Superior temporal gyrus (tissue), 1 donor: ENCODE data around the gene CCDC57.

Source experiments
- DNase-seq: peaks from one replicate; pipeline ENCODE4 v3.0.0-alpha.2; 2016; ENCODE audit errors: extremely low spot score

The CCDC57 gene

DNA sequence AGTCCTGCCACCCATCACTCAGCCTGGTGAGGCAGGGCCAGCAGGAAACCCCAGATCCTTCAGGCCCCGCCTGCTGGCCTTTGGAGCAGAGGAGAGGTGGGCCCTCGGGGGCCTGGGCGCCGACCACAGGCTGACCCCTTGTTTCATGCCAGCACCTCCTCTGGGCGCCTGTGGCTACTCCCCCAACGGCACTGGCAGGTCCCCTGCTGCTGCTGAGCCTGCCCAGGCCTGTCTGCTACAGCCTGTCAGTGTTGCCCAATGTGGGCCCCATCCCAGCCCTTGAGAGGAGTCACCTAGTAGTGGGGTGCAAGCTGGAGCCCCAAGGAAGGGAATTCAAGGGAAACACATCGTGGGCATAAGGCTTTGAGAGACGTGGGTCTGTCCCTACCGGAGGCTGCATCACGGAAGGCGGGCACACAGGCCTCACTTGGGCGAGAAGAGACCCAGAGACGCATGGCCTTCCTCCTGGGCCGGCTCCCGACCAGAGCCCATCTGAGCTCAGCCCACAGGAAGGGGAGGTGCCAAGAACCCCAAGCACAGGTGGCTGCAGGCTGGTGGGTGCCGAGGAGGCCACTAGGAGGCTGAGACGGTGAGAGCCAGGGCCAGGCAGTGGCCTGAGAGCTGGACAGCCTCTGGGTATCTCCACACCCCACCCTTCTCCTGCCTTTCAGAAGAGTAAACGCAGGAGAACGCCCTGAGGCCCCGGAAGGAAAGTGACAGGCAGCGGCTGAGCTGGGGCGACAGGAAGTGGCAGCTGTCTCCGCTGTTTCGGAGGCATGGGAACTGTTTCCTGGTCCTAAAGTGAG, 106.6 kb downstream of the CCDC57 start:
- DNase-seq = no peak

DNA sequence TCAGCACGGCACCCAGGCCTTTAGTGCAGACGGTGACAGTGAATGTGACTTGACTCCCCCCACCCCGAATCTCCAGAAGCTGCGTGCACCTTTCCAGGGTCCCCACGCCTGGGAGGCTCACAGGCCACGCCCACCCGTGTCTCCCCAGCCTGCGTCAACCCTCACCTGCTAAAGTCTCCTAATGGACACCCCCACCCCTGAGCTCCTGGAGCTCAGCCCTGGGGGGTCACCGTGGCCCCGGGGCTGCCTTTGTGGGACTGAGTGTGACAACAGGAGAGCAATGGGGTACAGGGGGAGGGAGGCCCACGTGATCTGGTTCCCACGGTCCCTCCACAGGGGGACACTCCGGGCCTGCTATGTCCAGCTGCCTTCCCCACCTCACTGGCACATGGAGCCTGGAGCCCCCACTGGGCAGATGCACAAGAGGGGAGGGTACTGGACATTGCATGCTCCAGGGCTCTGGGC, 107.2 kb downstream of the CCDC57 start:
- no peak for DNase-seq

DNA sequence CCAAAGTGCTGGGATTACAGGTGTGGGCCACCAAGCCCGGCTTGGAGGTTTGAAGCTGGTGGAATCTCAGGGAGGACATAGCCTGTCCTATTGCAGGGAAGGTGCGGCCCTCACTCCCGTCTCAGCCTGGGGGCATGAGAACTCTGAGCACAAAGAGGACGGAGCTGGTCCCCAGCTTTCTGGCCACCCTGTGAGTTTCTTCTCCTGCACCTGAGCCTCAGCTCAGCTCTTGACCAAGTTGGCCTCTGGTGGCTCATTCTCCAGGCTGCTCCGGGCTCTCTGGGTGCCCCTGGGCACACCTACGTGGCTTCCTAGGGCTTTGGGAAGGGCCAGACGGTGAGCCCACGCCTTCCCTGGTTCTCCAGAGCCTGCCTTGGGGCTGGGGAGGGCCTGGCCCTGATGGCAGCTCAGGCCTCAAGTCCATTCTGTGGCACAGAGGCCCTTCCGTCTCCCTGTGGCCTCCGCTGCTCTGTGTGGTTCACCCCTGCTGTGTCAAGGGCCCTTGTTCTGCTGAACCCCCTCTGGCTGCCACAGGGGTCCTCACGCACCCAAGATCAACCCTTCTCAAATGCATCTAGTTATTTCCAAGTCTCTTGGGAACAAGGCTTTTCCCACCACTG, 107.7 kb downstream of the CCDC57 start:
- no peak for DNase-seq

DNA sequence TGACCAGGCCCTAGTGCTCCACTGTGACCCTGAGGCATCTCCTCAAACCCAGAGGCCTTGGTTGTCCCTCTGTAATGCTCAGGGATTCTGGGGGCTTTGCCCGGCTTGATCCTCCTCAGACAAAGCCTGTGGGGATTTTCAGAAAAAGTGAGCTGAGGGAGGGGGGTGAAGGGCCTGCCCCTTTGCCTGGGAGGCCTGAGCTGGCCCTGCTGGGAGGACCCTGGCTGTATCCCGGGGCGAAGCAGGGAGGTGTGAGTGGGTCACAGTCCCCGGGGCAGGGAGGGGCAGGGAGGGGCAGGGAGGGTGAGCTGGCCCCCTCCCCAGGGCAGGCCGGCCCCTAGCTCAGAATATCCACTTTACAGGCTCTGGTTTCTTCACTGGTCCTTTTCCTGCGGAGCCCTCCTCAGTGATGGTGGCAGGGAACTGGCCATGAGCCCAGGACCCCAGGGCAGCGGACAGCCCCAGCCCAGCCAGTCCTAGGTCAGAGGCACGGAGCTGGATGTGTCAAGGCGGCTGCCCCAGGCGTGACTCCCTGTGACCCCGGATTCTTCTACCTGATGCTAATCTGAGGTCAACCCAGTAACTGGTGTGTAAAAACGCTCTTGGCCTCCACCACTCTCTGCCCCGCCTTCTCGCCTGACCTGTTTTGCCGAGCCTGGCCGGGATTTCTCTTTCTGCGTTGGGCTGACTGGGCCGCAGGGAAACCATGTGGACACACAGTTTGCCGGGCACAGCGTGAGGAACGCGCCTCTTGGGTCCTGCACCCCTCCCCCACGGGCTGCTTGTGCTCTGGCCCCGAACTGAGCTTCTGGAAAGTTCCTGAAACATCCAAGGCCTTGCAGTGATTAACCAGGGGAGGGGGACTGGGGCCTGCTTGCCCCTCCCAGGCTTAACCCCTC, 108.8 kb downstream of the CCDC57 start:
- no peak for DNase-seq

DNA sequence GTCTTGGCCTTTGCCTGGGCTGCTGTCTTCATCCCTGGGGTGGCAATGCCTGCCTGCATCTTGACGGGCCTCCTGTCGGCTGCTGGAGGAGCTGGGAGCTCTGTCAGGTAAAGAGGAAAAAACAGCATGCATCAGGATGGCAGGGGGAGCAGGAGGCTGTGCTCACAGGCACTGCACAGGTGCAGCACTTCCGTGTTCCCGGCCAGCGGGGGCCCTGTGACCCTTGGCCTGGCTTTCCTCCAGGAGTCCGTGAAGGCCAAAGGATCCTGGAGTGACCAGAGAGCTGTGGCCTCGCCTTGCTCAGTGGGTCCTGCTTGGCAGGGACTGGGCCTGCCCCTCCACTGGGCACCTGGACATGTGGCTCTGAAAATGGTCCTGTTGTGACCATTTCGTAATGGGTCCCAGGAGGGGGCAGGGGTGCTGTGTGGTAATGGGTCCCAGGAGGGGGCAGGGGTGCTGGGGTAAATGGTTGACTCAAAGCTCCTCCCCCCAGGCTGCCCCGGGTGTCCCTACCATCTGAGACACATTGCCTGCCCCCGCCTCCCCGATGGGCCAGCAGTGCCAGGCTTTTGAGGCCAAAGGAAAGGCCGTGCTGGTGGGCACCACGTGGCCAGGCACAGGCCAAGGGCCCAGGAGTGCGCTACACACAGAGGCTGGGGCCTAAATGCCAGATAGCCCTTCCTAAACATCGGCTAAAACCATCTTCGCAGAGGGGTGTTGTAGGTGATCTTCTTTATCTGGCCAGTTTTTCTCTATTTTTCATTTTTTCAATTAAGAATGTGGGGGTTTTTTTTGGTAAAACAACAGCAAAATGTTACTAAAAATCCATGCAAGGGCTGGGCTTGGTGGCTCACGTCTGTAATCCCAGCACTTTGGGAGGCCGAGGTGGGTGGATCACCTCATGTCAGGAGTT, 110.6 kb downstream of the CCDC57 start:
- no peak for DNase-seq

DNA sequence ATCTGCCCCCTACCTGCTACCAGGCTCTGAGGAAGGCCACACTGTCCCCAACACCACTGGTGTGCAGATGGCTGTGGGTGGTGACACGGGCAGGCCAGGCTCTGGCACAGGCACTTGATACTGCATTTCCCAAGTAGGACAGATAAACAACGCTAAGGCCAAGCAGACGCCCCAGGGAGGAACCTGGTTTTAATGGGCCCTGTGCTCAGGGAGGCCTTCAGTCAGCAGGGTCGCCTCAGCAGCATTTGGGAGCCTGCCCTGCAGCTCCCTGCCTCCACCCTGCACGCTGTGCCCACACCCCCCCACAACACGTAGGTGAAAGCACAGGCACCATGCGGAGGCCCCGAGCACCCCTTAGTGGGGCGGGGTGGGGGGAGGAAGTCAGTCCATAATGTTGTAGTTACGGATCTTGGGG, 111.3 kb downstream of the CCDC57 start:
- no peak for DNase-seq

DNA sequence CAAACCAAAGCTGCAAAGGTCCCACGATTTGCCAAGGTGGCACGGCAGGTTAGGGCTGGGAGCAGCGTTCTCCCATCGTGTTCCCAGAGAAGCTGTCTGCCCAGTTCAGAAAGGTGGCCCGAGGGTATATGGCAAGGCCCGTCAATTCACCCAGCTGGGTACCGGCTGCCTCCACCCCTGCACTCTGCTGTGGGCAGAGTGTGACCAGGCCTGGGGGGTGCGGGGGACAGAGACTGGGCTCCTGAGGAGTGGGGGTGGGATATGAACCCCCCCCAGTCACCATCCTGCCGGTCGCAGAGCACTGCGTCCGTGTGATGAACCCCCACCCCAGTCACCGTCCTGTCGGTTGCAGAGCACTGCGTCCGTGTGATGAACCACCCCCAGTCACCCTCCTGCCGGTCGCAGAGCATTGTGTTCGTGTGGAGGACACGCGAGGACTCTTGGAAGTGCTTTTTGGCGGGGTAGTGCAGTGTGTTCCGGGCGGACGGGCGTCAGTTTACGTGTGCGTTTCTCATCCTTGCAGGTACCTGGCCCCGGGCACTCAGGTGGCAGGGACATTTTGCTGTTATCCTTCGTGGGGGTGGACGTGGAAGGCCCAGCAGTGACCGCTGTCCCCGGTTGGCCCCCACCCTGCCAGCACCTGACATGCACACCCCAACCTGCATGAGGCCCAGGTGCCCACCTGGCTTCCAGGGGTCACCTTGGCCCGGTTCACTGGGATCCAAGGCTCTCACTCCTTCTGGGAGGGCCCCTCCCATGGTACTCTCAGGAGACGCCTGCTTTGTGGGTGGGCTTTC, 111.9 kb downstream of the CCDC57 start:
- no peak for DNase-seq

DNA sequence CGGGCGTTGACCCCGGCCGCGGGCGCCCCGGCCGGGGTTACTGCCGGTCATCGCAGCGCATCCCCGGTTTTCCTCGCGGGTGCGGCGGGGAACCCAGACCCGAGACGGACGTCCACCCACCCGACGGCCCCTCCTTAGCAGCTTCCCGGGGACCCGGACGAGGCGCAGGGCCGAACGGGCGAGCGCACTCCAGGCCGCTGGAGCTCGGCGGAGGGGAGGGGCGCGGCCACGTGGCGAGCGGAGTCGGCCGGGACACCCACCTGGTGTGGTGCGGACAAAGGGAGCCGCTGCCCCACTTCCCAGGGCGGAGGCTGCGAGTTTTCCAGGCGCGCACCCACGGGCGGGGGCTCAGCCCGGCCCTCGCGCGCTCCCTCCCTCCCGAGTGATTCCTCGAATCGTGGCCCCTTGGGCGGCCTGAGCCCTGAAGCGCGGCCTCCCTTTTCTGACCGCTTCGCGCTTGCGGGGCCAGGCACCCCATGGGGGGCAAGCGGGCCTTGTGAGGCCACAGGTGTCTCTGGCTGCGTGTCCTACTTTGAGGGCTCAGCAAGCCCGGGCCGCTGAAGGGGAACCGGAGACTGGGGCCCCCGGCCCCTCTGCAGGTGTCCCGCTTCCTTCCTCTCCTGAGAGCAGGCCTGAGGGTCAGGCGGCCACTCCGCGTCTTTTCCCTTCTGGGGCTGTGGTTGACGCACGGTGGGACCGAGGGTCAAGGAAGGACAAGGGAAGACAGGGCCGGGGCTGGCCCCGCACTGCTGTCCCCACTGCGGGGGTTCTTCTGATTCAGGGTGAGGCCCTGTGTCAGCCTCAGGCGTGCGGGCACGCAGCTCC, 113.5 kb downstream of the CCDC57 start:
- no peak for DNase-seq

DNA sequence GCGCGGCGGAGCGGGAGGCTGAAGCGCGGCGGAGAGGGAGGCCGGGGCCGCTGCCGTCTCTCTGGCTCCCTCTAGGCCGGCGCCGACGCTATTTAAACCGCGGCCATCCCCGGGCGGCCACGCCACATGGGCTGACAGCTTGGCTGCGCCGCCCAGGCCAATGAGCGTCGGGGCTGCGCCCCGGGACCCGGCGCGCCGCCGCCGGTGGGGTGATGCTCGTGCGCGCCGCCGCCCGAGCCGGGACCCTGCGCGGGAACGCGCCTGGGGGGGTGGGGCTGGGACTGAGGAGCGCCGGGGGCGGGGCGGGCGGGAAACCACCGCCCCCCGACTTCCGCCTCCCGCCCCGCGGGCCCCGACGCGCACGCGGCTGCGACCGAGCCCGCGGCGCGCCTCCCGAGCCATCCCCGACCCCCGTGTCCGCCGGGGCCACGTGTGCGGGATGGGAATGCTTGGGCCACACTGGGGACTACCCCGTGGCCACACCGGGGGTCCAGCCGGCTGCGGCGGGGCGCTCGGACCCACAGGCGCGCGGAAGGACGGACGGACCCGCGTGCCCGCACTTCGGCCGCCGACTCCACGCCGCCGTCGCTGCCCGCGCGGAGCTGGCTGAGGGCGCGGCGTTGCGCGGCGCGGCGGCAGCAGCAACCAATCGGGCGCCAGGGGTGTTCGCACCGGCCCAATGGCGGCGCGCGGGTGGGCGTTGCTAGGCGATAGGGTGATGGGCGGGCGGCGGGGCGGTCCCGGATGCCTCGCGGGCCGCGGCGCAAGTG, 114.3 kb downstream of the CCDC57 start, which contains the start of gene FASN:
Gene FASN, minus strand, starts transcription at position 68 of the 770 bp plus-strand sequence. CDS start 1,791 bp downstream, outside the sequence.
- peak; percentile 92 for DNase-seq

DNA sequence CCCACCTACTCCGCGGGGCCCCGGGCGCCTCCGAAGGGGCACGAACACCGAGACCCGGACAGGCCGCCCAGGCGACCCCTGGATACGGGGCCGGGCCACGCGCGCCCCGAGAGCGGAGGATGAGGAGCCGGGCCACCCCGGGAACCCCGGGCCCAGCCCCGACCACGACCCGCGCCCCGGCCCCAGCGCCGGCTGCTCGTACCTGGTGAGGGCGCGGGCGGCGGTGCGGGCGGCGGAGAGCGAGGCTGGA, 114.8 kb downstream of the CCDC57 start:
- no peak for DNase-seq

DNA sequence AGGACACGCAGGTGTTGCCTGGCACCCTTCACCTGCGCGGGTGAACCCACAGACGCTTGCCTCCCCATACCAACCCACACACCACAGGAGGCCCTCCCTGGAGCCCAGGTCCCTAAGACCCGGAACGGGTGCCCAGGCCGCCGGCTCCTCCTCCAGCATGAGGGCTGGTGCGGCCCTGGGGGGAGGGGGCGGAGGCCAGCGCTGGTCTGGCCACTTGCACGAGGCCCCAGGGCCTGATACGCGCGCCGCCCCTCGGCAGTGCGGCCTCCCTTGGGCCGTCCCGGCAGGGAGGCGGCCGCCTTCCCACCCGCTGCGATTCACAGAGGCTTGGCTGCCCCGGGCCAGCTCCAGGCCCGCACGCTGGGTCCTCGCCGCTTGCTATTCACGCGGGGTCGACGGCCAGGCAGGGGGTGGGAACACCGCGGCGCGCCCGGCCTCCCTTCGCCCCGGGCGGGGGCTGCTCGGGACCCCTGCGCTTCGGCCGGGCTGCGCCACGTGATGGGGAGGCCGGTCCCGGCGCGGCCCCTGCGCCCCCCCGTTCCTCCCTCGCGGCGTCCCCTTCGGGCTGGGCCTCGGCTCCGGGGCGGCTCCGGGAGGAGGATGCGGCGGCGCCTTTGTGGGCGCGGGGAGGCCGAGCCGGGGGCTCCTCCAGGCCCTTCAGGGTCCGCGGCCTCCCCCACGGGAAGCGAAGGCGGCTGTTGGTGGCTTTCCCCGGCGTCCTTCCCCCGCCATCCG, 115.3 kb downstream of the CCDC57 start:
- DNase-seq = no peak

DNA sequence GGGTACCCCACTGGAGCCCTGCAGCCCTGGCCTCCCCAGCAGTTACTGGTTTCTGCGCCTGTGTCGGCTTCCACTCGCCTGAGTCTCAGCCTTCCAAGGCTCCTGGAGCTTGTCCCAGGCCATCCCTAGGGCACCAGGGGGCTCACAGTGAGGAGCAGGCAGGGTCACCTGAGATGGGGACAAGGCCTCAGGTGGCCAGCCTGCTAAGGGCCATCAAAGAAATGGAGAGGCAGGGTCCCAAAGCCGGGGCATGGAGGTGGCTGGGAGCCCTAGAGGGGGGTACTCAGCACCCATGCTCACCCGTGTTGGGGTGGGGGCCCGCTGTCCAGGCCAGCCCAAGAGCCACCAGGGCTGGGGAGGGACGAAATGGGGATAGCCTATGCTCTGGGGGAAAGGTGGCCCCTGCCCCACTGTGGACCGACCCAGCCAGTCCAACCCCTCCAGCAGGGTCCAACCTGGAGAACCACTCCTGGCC, 115.9 kb downstream of the CCDC57 start:
- no peak for DNase-seq

DNA sequence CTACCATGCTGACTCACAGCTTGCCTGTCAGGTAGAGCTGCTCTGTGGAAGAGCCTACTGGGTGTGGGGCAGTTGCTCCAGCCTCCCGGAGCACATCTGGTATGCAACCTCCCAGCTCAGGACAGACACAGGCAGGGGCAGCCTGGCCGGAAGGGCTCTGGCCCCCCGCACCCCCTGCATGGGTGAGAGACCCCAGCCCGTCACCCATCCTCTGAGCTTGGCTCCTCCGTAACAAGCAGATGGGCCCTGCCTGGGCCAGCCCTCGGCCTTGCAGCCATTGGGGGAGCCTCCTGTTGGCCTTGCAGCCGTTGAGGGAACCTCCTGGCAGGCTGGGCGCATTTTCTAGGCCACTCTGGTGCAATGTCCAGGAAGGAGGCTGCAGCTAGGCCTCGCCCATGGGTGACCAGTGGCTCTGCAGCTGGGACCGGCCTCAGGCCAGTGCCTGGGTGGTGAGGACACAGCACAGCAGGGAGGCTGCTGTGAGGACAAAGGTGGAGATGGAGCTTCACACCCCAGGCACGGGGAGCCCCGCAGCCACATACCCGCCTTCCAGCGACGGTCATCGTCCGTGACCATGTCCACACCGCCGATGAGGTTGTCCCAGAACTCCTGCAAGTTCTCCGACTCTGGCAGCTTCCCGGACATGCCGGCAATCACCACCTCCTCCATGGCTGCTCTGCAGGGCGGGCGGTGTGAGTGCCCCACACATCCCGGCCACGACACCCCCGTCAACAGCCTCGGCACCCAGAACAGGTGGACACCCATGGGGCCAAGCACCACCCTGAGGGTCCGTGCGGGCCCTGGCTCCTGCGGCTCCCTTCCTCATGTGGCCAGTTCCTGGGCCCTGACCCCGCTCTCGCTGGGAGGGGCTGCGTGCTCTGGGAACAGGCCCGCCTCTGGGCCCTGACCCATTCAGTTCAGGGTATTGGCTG, 116.6 kb downstream of the CCDC57 start:
- DNase-seq = no peak

DNA sequence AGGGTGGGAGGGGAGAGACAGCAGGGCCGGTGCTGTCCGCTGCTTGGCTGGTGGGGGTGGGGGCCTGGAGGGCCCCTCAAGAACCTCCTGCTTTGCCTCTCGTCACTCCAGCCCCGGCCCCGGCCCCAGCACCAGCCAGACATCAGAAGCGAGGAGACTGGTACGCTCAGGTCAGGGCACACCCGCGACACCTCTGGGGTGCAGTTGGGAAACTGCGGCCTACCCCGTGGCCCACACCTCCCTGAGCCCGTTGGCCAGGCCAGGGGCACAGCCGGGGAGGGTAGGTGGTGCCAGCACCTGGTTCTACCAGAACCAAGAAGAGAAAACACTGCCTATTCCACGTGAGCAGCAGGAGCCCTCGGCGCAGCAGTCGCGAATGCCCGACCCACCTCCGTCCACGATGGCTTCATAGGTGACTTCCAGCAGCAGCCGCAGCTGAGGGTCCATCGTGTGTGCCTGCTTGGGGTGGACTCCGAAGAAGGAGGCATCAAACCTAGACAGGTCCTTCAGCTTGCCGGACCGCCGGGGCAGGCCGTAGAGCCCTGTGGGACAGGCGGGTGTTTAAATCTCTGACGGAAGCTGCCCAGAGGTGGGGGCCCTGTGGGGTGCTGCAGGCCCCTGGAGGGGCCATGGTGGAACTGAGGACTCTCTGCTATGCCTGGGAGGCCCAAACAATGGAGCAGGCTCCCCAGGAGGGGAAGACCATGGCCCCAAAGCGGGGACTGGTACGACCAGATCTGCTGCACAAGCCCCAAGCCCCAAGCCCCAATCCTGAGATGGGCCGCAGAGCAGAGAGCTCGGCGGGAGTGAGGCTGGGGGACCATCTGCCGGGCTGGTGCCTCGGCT, 117.5 kb downstream of the CCDC57 start:
- DNase-seq = no peak

DNA sequence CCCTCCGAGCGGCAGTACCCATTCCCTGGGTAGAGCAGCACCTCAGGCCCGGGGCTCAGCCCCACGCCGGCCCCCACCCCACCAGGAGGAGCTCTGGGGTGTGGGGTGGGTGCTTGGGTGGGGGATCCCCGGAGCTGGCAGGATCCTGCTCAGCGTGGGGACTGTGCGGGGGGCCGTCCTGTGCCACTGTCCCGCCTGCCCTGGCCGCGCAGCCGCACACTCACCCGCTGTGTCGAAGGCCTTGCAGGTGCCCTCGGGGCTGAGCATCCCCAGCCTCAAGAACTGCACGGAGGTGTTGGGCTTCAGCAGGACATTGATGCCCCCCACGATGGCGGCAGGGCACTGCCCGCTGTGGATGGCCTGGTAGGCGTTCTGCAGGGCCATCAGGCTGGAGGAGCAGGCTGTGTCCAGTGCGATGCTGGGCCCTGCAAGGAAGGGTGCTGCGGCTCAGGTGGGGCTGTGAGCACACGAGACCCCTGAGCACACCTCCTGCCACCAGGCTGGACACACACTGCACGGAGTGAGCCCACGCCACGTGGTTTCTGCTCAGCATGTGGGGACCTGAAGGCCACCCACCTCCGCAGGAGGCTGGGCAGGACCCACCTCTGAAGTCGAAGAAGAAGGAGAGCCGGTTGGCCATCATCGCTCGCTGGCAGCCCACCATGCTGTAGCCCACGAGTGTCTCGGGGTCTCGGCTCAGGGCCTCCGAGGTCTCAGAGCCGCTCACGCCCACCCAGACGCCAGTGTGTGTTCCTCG, 119.5 kb downstream of the CCDC57 start:
- DNase-seq = no peak
